ENCODE data around the gene TSPAN3. TPM values are rescaled to one million over a fixed set of nuclear protein-coding genes. Genes with fewer than 3 reads are reported as not detected.

Gene TSPAN3
- total RNA-seq, 1 donor from 2014 or later, result 80.3 TPM

DNA sequence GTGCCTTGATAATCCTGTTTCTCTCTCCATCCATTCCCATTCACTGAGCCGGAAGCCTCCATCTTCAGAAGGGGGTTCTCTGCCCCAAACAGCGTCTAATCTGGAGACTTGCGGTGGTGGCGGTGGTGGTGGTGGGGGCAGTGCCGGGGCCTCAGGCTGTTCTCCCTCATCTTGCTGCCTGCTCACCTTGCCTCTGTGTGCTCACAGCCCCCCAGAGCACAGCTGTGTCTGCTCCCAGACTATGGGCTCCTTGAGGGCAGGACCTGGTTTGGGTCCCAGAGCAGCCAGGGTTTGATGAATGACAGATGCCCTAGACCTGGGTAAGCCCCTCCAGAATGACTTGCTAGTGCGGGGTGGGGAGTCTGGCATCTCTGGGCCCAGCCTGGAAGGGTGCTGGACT, 76.4 kb downstream of the TSPAN3 start:
- H3K4me1 ChIP-seq, result peaks cover 22% of the 10 kb centered on the region
- no peaks in the 10 kb centered on the region for H3K9me3 ChIP-seq
- TF ChIP-seq CTCF (IDR thresholded peaks at IDR 0.05), result no peak
- no peak for TF ChIP-seq POLR2A (IDR thresholded peaks at IDR 0.05)
- TF ChIP-seq POLR2AphosphoS5 (IDR thresholded peaks at IDR 0.05; ENCODE audit: insufficient read depth in 1 of 2, low read depth in 1 of 2), result no peak
- H3K27ac ChIP-seq, result no peak overlapping the region
- no peaks in the 10 kb centered on the region for H3K27me3 ChIP-seq
- intact Hi-C loops (cut with DNase I), result no loop called here
- DNase-seq (ENCODE audit: extremely low spot score in 2 of 2), result no peak
- no peak overlapping the region for H3K4me3 ChIP-seq
- H3K36me3 ChIP-seq, result no peaks in the 10 kb centered on the region

DNA sequence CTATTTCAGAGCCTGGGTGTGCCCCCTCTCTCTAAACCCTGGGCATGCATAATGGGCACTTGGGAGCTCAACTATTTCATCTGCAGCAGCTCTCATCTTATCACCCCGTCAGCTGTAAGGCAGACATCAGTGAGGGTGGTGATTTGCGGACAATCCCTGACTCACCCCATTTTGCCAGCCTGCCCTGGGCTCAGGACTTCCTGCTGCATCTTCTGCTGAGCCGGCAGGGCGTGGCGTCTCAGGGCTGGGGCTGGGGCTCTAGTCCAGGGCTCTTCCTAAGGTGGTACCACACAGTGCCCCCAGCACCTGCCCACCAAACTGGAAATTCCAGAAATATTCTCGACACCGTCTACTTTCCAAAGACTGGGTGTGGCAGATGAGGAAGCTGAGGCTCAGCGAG, 76.9 kb downstream of the TSPAN3 start:
- Histone ChIP-seq H3K27ac (no peak overlapping the region), H3K4me1 (peaks cover 22% of the 10 kb centered on the region)
- no peak for DNase-seq (ENCODE audit: extremely low spot score in 2 of 2)

GRCh38 chr15:76993114-76993725, 77.7 kb downstream of the TSPAN3 start:
- peaks cover 22% of the 10 kb centered on the region for H3K4me1 ChIP-seq
- no peak overlapping the region for H3K4me3 ChIP-seq
- no peaks in the 10 kb centered on the region for H3K27me3 ChIP-seq
- intact Hi-C loops (cut with DNase I), result no loop called here
- no peaks in the 10 kb centered on the region for H3K9me3 ChIP-seq
- TF ChIP-seq POLR2A (IDR thresholded peaks at IDR 0.05), result no peak
- TF ChIP-seq CTCF (IDR thresholded peaks at IDR 0.05), result no peak
- TF ChIP-seq POLR2AphosphoS5 (IDR thresholded peaks at IDR 0.05; ENCODE audit: insufficient read depth in 1 of 2, low read depth in 1 of 2), result no peak
- no peak for DNase-seq (ENCODE audit: extremely low spot score in 2 of 2)
- H3K36me3 ChIP-seq, result no peaks in the 10 kb centered on the region
- no peak overlapping the region for H3K27ac ChIP-seq

More for the DNA sequence above, 76.9 kb downstream of the TSPAN3 start:
- Histone ChIP-seq H3K9me3 (no peaks in the 10 kb centered on the region), H3K27me3 (no peaks in the 10 kb centered on the region), H3K36me3 (no peaks in the 10 kb centered on the region), H3K4me3 (no peak overlapping the region)
- no peak for TF ChIP-seq POLR2AphosphoS5 (IDR thresholded peaks at IDR 0.05; ENCODE audit: insufficient read depth in 1 of 2, low read depth in 1 of 2)
- no peak for TF ChIP-seq POLR2A (IDR thresholded peaks at IDR 0.05)
- TF ChIP-seq CTCF (IDR thresholded peaks at IDR 0.05), result no peak
- intact Hi-C loops (cut with DNase I), result no loop called here

DNA sequence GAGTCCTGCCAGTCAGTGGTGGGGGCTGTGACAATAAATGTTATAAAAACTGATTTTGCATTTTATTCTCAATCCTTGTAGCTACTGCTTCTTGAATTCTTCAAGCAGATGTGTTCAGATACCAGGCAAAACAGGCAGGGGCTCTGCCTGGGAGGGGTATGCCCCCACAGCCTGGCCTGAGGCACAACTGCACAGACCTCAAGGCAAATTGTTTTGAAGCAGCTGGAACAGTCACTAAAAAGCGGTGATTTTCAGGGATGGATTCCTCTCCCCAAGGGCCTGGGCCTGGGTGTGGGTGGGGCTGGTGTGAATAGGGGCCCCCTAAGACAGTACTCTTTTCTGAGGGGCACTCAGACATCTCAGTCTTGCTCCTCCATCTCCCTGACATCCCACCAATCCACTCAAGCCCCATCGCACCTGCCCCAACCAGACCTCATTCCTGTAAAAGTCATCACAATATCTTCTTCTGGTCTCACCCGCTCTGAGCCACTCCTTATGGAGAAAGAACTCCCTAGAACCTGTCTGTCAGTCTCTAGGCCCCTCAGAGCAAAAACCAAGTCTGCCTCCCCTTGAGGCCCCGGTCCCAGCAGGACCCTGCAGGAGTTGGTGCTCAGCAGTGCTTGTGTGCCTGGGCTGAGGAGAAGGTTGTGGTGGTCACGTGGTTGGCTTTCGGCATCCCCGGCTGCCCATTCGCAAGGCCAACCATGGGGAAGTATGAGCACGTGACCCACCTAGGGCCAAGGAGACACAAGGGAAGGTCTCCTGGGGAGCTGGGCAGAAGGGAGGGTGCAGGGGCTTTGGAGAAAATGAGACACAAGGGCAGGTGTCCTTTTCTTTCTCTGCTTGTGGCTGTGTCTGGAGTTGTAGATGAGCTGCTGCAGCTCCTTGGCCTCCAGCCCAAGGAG, 78.9 kb downstream of the TSPAN3 start:
- no peak for DNase-seq (ENCODE audit: extremely low spot score in 2 of 2)
- Histone ChIP-seq H3K36me3 (no peaks in the 10 kb centered on the region), H3K9me3 (no peaks in the 10 kb centered on the region), H3K27me3 (no peaks in the 10 kb centered on the region), H3K4me1 (peaks cover 22% of the 10 kb centered on the region), H3K4me3 (no peak overlapping the region), H3K27ac (no peak overlapping the region)
- intact Hi-C loops (cut with DNase I), result no loop called here
- no peak for TF ChIP-seq POLR2AphosphoS5 (IDR thresholded peaks at IDR 0.05; ENCODE audit: insufficient read depth in 1 of 2, low read depth in 1 of 2)
- TF ChIP-seq POLR2A (IDR thresholded peaks at IDR 0.05), result no peak
- TF ChIP-seq CTCF (IDR thresholded peaks at IDR 0.05), result no peak

Other genes starting within 250 kb of the TSPAN3 start
- 51.3 TPM for gene SCAPER, start 165.8 kb downstream of the TSPAN3 start, total RNA-seq
- 39.5 TPM for gene RCN2, start 139.4 kb downstream of the TSPAN3 start, total RNA-seq
- 13.3 TPM for gene PSTPIP1, start 76.0 kb downstream of the TSPAN3 start, total RNA-seq

Data from vagina (tissue), 2 donors.